GM10847 (cell line): ENCODE measurements around the gene SIN3B.

Experiments
- POLR2A ChIP-seq: IDR thresholded peaks from 2 replicates; pipeline ENCODE4 v1.6.1; 2011; ENCODE audit not compliant: insufficient read length; ENCODE audit errors: extremely low read depth

SIN3B gene

GRCh38 chr19:16903347-16903746, 74.1 kb downstream of the SIN3B start:
- no peak for TF ChIP-seq POLR2A

- TF ChIP-seq POLR2A, result no peak
Measured at GRCh38 chr19:16904599-16904998, 75.4 kb downstream of the SIN3B start.

- TF ChIP-seq POLR2A, result no peak
Measured at GRCh38 chr19:16908759-16909158, 79.6 kb downstream of the SIN3B start.

GRCh38 chr19:16911046-16911445, 81.8 kb downstream of the SIN3B start:
- no peak for TF ChIP-seq POLR2A

GRCh38 chr19:16912780-16913179, 83.6 kb downstream of the SIN3B start:
- no peak for TF ChIP-seq POLR2A

- TF ChIP-seq POLR2A, result no peak
Measured at GRCh38 chr19:16914421-16914820, 85.2 kb downstream of the SIN3B start.

- TF ChIP-seq POLR2A, result no peak
Measured at GRCh38 chr19:16915135-16915534, 85.9 kb downstream of the SIN3B start.

GRCh38 chr19:16915734-16916133, 86.5 kb downstream of the SIN3B start:
- no peak for TF ChIP-seq POLR2A

GRCh38 chr19:16917401-16917800, 88.2 kb downstream of the SIN3B start:
- no peak for TF ChIP-seq POLR2A

GRCh38 chr19:16919496-16919895, 90.3 kb downstream of the SIN3B start:
- no peak for TF ChIP-seq POLR2A

- TF ChIP-seq POLR2A, result no peak
Measured at GRCh38 chr19:16920816-16921529, 91.8 kb downstream of the SIN3B start.

GRCh38 chr19:16921766-16922591, 92.8 kb downstream of the SIN3B start:
- no peak for TF ChIP-seq POLR2A

GRCh38 chr19:16922592-16922934, 93.4 kb downstream of the SIN3B start:
- TF ChIP-seq POLR2A, result no peak

GRCh38 chr19:16922949-16923348, 93.8 kb downstream of the SIN3B start:
- TF ChIP-seq POLR2A, result no peak

- TF ChIP-seq POLR2A, result no peak
Measured at GRCh38 chr19:16927883-16928282, 98.7 kb downstream of the SIN3B start.

GRCh38 chr19:16928351-16928750, 99.2 kb downstream of the SIN3B start:
- TF ChIP-seq POLR2A, result no peak
